GM12878 (cell line): Measurements from ENCODE around the gene CBLN3. TPM values are rescaled to one million over a fixed set of nuclear protein-coding genes. Genes with fewer than 3 reads are reported as not detected.

Experiments used
- ATAC-seq: fragments of 200-7000 bp; cut with Tn5 transposase; 3 replicates; pipeline ENCODE4 v1.9.1; 2020; ENCODE audit warnings: mild to moderate bottlenecking, moderate library complexity
- BruUV-seq: library from RNA; stranded (reverse); fragments of 400-500 nt; replicated peaks from 2 replicates; lab custom pipeline; 2021; lab: Mats Ljungman, UMichigan
- CTCF ChIA-PET: fragments of 300-600 bp; sonication (Branson Sonifier 250); formaldehyde crosslinking; extraction: SDS; loops from one replicate; lab custom pipeline; 2021; ENCODE audit warnings: inconsistent platforms; lab: Yijun Ruan, JAX
- POLR2A ChIA-PET: fragments of 350-600 bp; formaldehyde crosslinking; extraction: SDS; loops from one replicate; lab custom pipeline; 2021; ENCODE audit warnings: inconsistent platforms; lab: Charles Lee
- RAD21 ChIA-PET: fragments of 300-600 bp; sonication (Branson Sonifier 250); formaldehyde crosslinking; loops from one replicate; lab custom pipeline; 2023; ENCODE audit warnings: antibody characterized with exemption; ENCODE audit not compliant: unreplicated experiment; lab: Charles Lee
- SMC1A ChIA-PET: fragments of 300-600 bp; sonication (Branson Sonifier 250); formaldehyde crosslinking; loops from one replicate; lab custom pipeline; 2023; ENCODE audit not compliant: unreplicated experiment, uncharacterized antibody; lab: Charles Lee
- DNase-seq: peaks from one replicate; pipeline ENCODE4 v3.0.0-alpha.2; 2011; ENCODE audit warnings: low read depth, low spot score
- FAIRE-seq: peaks from 3 replicates; lab custom pipeline; 2011; peaks lifted over from hg19 to GRCh38; lab: Jason Lieb, UNC
- H2AFZ ChIP-seq: 2 replicates; pipeline ENCODE4 v1.6.0; 2011; ENCODE audit warnings: low read depth, low read length, control low read depth; ENCODE audit not compliant: control insufficient read depth
- H3K27ac ChIP-seq: 2 replicates; pipeline ENCODE4 v1.5.1; 2011; ENCODE audit warnings: control low read depth; ENCODE audit not compliant: control insufficient read depth, insufficient read depth
- H3K27me3 ChIP-seq, 2 experiments: replicated peaks in 1 of 2; 2 replicates each; pipeline versions ENCODE4 v1.6.0 to v1.6.1; 2011; ENCODE audit warnings: low read length in 1 of 2; ENCODE audit not compliant: control insufficient read depth in 2 of 2, insufficient read depth in 2 of 2
- H3K36me3 ChIP-seq, 2 experiments: 2 replicates each; pipeline ENCODE4 v1.5.1; 2011; ENCODE audit warnings: low read length in 1 of 2; ENCODE audit not compliant: control insufficient read depth in 2 of 2, insufficient read depth in 2 of 2
- H3K4me1 ChIP-seq: 2 replicates; pipeline ENCODE4 v1.6.1; 2011; ENCODE audit warnings: mild to moderate bottlenecking, low read length, moderate library complexity, mixed read lengths; ENCODE audit not compliant: control insufficient read depth, insufficient read depth
- H3K4me2 ChIP-seq: 2 replicates; pipeline ENCODE4 v1.6.0; 2011; ENCODE audit warnings: control low read depth; ENCODE audit not compliant: control insufficient read depth, insufficient read depth
- H3K4me3 ChIP-seq: fragments of 200-600 bp; sonication (generic); 2 replicates; pipeline ENCODE4 v1.5.1; 2016
- H3K79me2 ChIP-seq: 2 replicates; pipeline ENCODE4 v1.6.0; 2011; ENCODE audit warnings: low read length; ENCODE audit not compliant: control insufficient read depth, insufficient read depth
- H3K9ac ChIP-seq: 2 replicates; pipeline ENCODE4 v1.8.0; 2011; ENCODE audit warnings: low read length, control low read depth, mixed read lengths; ENCODE audit not compliant: control insufficient read depth, insufficient read depth
- H3K9me3 ChIP-seq: replicated peaks from 3 replicates; pipeline ENCODE4 v1.5.1; 2011; ENCODE audit warnings: mild to moderate bottlenecking, low read length; ENCODE audit not compliant: control insufficient read depth, insufficient read depth
- H4K20me1 ChIP-seq: 2 replicates; pipeline ENCODE4 v1.6.0; 2011; ENCODE audit not compliant: control insufficient read depth, insufficient read depth
- BHLHE40 ChIP-seq, 2 experiments: fragments of 450-650 bp in 1 of 2; IDR thresholded peaks; 2 replicates each; pipeline ENCODE4 v1.6.1; 2011 to 2017; ENCODE audit warnings: low read depth in 2 of 2, borderline replicate concordance in 1 of 2, improper control_type of control experiment in 1 of 2, low read length in 1 of 2, mild to moderate bottlenecking in 1 of 2
- MTA2 ChIP-seq: fragments of 450-650 bp; IDR thresholded peaks from 2 replicates; pipeline ENCODE4 v1.6.1; 2016; ENCODE audit warnings: low read depth, mild to moderate bottlenecking, moderate library complexity
- RB1 ChIP-seq: fragments of 450-650 bp; formaldehyde crosslinking; IDR thresholded peaks from 2 replicates; pipeline ENCODE4 v1.6.1; 2017; ENCODE audit warnings: mild to moderate bottlenecking, borderline replicate concordance
- TBL1XR1 ChIP-seq: IDR thresholded peaks from 2 replicates; pipeline ENCODE4 v1.6.1; 2012; ENCODE audit warnings: low read depth, low read length, improper control_type of control experiment
- WGBS: methylation state at CpG from one replicate; pipeline ENCODE4 v1.1.6; 2016; ENCODE audit warnings: low lambda C conversion rate; ENCODE audit not compliant: insufficient replicate concordance, insufficient coverage; ENCODE audit errors: missing lambda C conversion rate; 5-methylcytosine and 5-hydroxymethylcytosine counted together
- in situ Hi-C: fragments of 300-500 bp; cut with MboI; formaldehyde crosslinking; loops from 9 replicates; pipeline ENCODE4 v1.14.3; 2018; ENCODE audit warnings: mixed read lengths
- intact Hi-C: fragments of 100-400 bp; cut with micrococcal nuclease; formaldehyde crosslinking; loops from one replicate; pipeline ENCODE4 v1.14.2; 2022; ENCODE audit not compliant: unreplicated experiment
- polyA plus RNA-seq, 11 experiments: library from polyadenylated mRNA; depleted of rRNA in 4 of 11; unstranded in 6 of 11; stranded (reverse) in 5 of 11; fragments of >200 nt; fragmentation: Nextera tagmentation in 4 of 11; fragmentation: Illumina TruSeq in 1 of 11; extraction: Ambion mirVana in 4 of 11; extraction: Trizol in 1 of 11; gene quantifications; 1 replicate in 1 of 11; 2 replicates in 10 of 11; pipeline versions ENCODE4 v1.2.1 to v1.2.3, GENCODE V29; 2011 to 2016; ENCODE audit warnings: inconsistent platforms in 2 of 11, missing spikeins in 2 of 11, low read depth in 1 of 11
- total RNA-seq, 4 experiments: library from RNA; depleted of rRNA in 3 of 4; stranded (reverse); fragments of >200 nt in 3 of 4; fragmentation: Illumina TruSeq in 1 of 4; extraction: Trizol in 1 of 4; gene quantifications; 2 replicates each; pipeline versions ENCODE4 v1.2.1 to v1.2.3, GENCODE V29; 2013 to 2021
- TF ChIP-seq, protein P1 (sequence below): fragments of 450-650 bp; IDR thresholded peaks from 2 replicates; pipeline ENCODE4 v1.6.1; 2018; ENCODE audit warnings: borderline replicate concordance, mild to moderate bottlenecking; ENCODE audit not compliant: partially characterized antibody

Gene CBLN3
- total and polyA plus RNA-seq, 10 of the 15 experiments (the other 5 are each of a cell fraction or from before 2014, with no cell fraction given), result 0.16 to 4.9 (median 1.3) TPM

DNA sequence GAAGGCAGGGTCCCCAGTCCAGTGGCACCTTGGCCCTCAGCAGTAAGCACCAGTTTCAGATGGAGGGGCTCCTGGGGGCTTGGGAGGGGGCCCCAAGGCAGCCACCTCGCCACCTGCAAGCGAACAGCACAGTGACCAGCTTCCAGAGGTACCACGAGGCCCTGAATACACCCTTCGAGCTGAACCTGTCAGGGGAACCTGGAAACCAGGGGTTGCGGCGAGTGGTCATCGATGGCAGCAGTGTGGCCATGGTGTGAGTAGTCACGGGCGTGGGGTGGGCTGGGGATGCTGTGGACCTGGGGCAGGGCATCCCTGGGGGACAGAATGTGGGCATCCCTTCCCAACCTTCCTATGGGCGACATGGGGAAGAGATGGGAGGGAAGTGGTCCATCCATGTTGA lies 19.5 kb downstream of the CBLN3 start:
- BruUV-seq, result no TSS peak
- RAD21 ChIA-PET, result interaction anchor here (1.1 to 1.7 kb wide), 3 partner anchors 21 to 76 kb away, joined by 5 to 9 read pairs (median 6); no protein-coding TSS in a partner anchor
- SMC1A ChIA-PET, result interaction anchor here (0.7 to 4.1 kb wide), 6 partner anchors 9 to 44 kb away, joined by 3 to 17 read pairs (median 4); no protein-coding TSS in a partner anchor
- CTCF ChIA-PET, result interaction anchor here (1.0 to 2.4 kb wide), 7 partner anchors 12 to 77 kb away, joined by 3 to 19 read pairs (median 6); no protein-coding TSS in a partner anchor
- Histone ChIP-seq H3K9ac (no peak overlapping the region), H2AFZ (no peak overlapping the region), H3K4me2 (no peak overlapping the region), H3K9me3 (no peaks in the 10 kb centered on the region), H3K27ac (no peak overlapping the region), H3K79me2 (no peaks in the 10 kb centered on the region), H4K20me1 (no peaks in the 10 kb centered on the region), H3K27me3 (peaks cover 1 to 5% of the 10 kb centered on the region in 2 experiments; a peak in 2 of 4 replicates), H3K4me1 (no peaks in the 10 kb centered on the region), H3K36me3 (no peaks in the 10 kb centered on the region), H3K4me3 (no peak overlapping the region)
- FAIRE-seq (no peak), DNase-seq (no peak), ATAC-seq (no peak)
- no peak for TF ChIP-seq BHLHE40 (IDR thresholded peaks at IDR 0.05; ENCODE audit: borderline replicate concordance in 1 of 2, low read depth in 2 of 2, low read length in 1 of 2)
- TF ChIP-seq MTA2, result no peak
- TF ChIP-seq TBL1XR1, result no peak
- no peak for TF ChIP-seq RB1
- TF ChIP-seq, protein P1, sequence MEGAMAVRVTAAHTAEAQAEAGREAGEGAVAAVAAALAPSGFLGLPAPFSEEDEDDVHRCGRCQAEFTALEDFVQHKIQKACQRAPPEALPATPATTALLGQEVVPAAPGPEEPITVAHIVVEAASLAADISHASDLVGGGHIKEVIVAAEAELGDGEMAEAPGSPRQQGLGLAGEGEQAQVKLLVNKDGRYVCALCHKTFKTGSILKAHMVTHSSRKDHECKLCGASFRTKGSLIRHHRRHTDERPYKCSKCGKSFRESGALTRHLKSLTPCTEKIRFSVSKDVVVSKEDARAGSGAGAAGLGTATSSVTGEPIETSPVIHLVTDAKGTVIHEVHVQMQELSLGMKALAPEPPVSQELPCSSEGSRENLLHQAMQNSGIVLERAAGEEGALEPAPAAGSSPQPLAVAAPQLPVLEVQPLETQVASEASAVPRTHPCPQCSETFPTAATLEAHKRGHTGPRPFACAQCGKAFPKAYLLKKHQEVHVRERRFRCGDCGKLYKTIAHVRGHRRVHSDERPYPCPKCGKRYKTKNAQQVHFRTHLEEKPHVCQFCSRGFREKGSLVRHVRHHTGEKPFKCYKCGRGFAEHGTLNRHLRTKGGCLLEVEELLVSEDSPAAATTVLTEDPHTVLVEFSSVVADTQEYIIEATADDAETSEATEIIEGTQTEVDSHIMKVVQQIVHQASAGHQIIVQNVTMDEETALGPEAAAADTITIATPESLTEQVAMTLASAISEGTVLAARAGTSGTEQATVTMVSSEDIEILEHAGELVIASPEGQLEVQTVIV, result no peak
- in situ Hi-C loops, result no loop called here
- POLR2A ChIA-PET, result no interaction called here
- intact Hi-C loops, result loop anchor here (5.0 kb wide), 1 partner anchor 43 kb away; the partner anchor contains the start of gene NFATC4
- WGBS, result 28% methylated on average over 10 of the region's 10 CpGs
